Mononuclear cell (primary cell): Measurements from ENCODE around the gene PMEL. TPM values are rescaled to one million over a fixed set of nuclear protein-coding genes. Genes with fewer than 3 reads are reported as not detected.
A peak's percentile ranks its signal among the peaks of the same experiment; 100 is the strongest.
"Not testable (repeated sequence)": the region's sequence is repeated elsewhere in the genome, so short reads cannot be mapped to it uniquely, and the experiment has no call there.

Source experiments
- H3K27me3 ChIP-seq: 2 replicates; pipeline ENCODE4 v1.6.0; 2011; ENCODE audit warnings: low read length, control low read depth; ENCODE audit not compliant: insufficient read depth
- H3K4me1 ChIP-seq: 2 replicates; pipeline ENCODE4 v1.5.1; 2011; ENCODE audit warnings: mild to moderate bottlenecking, low read length, control low read depth; ENCODE audit not compliant: insufficient read depth
- H3K4me3 ChIP-seq: 2 replicates; pipeline ENCODE4 v1.5.1; 2011; ENCODE audit warnings: mild to moderate bottlenecking, low read length, moderate library complexity
- H3K9me3 ChIP-seq: 2 replicates; pipeline ENCODE4 v1.5.1; 2011; ENCODE audit warnings: low read depth, mild to moderate bottlenecking, control low read depth, low read length
- total RNA-seq: library from RNA; depleted of rRNA; stranded (reverse); fragments of >200 nt; gene quantifications from one replicate; pipeline ENCODE4 v1.2.3, GENCODE V29; 2012

Gene PMEL
- total RNA-seq, 1 donor: not detected

DNA sequence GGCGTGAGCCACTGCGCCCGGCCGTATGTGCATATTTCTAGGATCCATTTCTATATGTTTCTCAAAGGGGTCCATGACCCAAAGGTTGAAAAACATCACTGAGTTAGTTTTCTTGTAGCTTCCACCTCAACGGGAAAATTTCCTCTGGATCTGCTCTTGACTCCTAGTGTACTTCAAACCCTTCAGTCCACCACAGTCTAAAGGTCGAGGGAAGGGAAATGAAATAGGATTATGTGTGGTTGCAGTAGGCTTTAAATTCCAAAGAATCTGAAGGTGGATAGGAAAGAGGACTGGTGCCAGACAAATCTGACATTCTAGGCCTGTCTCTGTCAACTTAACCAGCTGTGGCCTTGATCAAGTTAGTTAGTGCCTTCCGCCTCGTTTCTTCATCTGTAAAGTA is 29.5 kb upstream of the PMEL start:
- Histone ChIP-seq H3K4me1 (peaks cover 24% of the 10 kb centered on the region), H3K9me3 (no peaks in the 10 kb centered on the region), H3K27me3 (no peaks in the 10 kb centered on the region), H3K4me3 (no peak overlapping the region)

GRCh38 chr12:55993230-55993853 is 27.5 kb upstream of the PMEL start:
- Histone ChIP-seq H3K4me1 (peaks cover 24% of the 10 kb centered on the region), H3K9me3 (no peaks in the 10 kb centered on the region), H3K4me3 (no peak overlapping the region), H3K27me3 (no peaks in the 10 kb centered on the region)

DNA sequence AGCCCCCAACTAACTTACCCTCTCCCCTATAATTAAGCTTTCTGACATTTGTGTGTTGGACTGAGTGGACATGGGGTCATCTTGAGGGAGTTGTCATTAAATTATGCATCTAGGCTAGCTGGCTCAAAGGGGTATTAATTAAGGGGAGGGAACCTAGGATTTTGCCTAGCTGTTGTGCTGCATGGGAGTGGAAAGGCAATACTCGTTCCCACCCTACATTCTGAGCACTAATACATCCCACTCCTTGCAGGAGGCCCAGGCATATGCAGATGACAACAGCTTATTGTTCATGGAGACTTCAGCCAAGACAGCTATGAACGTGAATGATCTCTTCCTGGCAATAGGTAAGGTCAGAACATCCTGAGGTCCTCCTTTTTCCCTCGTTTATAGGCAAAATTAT is 25.3 kb upstream of the PMEL start:
- H3K4me1 ChIP-seq: peaks cover 3% of the 10 kb centered on the region
- H3K9me3 ChIP-seq: no peaks in the 10 kb centered on the region
- no peak overlapping the region for H3K4me3 ChIP-seq
- H3K27me3 ChIP-seq: no peaks in the 10 kb centered on the region

- not testable (repeated sequence) for H3K9me3 ChIP-seq, H3K27me3 ChIP-seq, H3K4me3 ChIP-seq
- peaks cover 27% of the 10 kb centered on the region for H3K4me1 ChIP-seq
These were observed 20.1 kb upstream of the PMEL start for GRCh38 chr12:55985976-55986375.

DNA sequence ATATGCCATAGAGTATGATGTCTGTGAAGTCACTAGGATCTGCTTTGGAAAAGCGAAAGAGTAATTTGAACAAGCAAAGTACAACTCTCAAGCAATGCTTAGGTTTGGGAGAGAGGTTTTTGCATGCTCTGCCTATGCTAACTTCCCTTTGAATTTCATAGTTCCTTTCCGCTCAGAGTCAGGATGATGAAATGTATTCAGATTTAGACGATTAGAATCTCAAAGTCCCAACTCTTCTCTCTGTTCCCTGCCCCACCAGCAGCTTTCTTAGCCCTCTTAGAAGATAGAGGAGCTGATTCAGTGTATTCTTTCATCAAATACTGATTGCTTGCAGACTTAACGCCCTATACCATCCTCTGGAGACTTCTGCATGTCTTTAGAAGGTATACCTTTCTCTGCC is 19.5 kb upstream of the PMEL start:
- Histone ChIP-seq H3K27me3 (no peaks in the 10 kb centered on the region), H3K9me3 (no peaks in the 10 kb centered on the region), H3K4me3 (no peak overlapping the region), H3K4me1 (peaks cover 27% of the 10 kb centered on the region)

DNA sequence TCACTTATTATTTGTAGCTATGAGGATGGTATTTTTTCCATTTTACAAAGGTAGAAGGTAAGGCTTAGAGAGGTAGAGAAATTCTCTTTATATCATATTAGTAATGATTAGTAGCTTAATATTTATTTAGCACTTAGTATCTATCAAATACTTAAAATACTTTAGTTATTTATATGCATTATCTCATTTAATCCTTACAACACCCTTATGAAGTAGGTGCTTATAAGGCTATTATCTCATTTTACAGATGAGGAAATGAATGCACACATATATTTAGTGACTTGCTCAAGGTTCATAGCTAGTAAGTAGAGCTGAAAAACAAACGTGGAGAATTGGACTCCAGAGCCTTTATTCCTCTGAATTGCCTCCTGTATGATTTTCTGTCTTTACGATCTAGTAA is 19.0 kb upstream of the PMEL start:
- Histone ChIP-seq H3K9me3 (no peaks in the 10 kb centered on the region), H3K4me1 (peaks cover 27% of the 10 kb centered on the region), H3K27me3 (no peaks in the 10 kb centered on the region), H3K4me3 (no peak overlapping the region)

- Histone ChIP-seq H3K27me3 (no peaks in the 10 kb centered on the region), H3K9me3 (no peaks in the 10 kb centered on the region), H3K4me1 (peaks cover 28% of the 10 kb centered on the region), H3K4me3 (no peak overlapping the region)
These were observed 17.5 kb upstream of the PMEL start for GRCh38 chr12:55983232-55983842.

GRCh38 chr12:55982319-55982936 is 16.6 kb upstream of the PMEL start:
- peaks cover 36% of the 10 kb centered on the region for H3K4me1 ChIP-seq
- no peaks in the 10 kb centered on the region for H3K27me3 ChIP-seq
- H3K4me3 ChIP-seq: no peak overlapping the region
- no peaks in the 10 kb centered on the region for H3K9me3 ChIP-seq

DNA sequence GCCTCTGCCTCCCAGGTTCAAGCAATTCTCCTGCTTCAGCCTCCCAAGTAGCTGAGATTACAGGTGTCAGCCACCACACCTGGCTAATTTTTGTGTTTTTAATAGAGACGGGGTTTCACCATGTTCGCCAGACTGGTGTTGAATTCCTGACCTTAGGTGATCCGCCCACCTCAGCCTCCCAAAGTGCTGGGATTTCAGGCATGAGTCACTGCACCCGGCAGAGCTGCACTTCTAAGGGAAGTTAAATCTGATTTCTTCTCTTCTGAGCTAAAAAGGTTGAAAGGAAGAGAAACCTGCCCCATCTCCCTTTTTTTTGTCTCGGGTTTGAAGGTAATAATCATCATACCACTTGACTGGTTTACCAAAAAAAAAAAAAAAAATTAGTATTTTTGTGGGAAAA is 16.0 kb upstream of the PMEL start:
- H3K4me1 ChIP-seq: peaks cover 41% of the 10 kb centered on the region
- not testable (repeated sequence) for H3K4me3 ChIP-seq, H3K9me3 ChIP-seq, H3K27me3 ChIP-seq

- peaks cover 59% of the 10 kb centered on the region for H3K4me1 ChIP-seq
- H3K9me3 ChIP-seq: no peaks in the 10 kb centered on the region
- H3K4me3 ChIP-seq: no peak overlapping the region
- no peaks in the 10 kb centered on the region for H3K27me3 ChIP-seq
These were observed 13.2 kb upstream of the PMEL start for GRCh38 chr12:55979069-55979468.

GRCh38 chr12:55978393-55978792 is 12.6 kb upstream of the PMEL start:
- Histone ChIP-seq H3K9me3 (no peaks in the 10 kb centered on the region), H3K4me3 (no peak overlapping the region), H3K4me1 (peaks cover 53% of the 10 kb centered on the region), H3K27me3 (no peaks in the 10 kb centered on the region)

DNA sequence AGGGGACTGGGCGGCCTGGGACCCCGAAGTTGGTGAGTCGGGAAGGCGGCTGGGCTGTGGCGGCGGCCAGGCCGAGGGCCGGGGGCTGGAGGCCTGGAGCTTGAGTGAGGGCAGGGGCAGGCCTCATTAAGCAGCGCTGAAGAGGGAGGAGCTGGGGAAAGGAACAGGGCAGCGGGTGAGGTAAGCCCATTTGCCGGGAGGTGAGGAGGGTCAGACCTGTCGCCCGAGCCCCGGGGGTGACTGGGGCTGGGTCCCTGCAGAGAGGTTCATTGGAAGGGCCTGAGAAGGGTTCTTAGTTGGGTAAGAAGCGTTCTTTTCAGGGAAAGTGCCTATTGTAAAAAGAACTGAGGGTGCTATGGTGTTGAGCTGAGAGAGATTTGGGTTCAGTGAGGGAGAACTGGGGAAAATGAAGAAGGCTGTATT is 8.5 kb upstream of the PMEL start:
- Histone ChIP-seq H3K9me3 (no peaks in the 10 kb centered on the region), H3K4me3 (peak overlapping the region; percentile 85), H3K27me3 (no peaks in the 10 kb centered on the region), H3K4me1 (peaks cover 52% of the 10 kb centered on the region)

DNA sequence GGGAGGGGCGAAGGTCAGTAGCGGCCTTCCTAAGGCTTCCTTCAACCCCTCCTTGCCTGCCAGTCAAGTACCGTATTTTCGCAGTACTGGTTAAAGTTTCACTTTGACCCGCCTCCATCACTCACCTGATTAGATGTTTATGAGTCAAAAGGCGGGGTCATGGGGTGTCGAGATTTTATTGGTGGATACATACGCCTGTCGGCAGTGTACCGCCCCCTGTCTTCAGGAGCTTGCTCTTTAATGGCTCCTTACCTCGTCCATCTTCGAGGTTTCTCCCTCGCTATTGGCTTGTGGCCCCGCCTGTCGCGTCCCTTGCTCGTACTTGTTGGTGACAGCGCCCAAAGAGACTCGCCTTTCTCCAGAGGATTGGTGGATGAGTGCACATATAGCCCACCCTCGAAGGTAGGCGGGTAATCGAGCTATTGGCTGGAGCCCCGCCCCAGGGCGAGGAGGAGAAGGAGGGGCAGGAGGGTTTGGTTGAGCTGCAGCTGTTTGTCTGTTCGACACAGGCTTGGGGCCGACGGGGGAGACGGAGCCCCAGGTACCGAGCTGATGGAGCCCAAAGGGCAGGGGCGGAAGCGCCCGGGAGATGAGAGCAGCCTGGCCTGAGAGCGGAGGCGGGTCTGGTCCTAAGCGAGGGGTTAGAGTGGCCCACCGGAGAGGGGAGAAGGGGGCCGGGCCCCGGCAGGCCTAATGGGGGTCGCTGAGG is 7.9 kb upstream of the PMEL start, which contains the start of gene RAB5B:
TSS of gene RAB5B (plus strand) at position 480 of the 709 bp plus-strand sequence. CDS start 12,883 bp downstream, outside the sequence.
- Histone ChIP-seq H3K4me3 (peak within 1 kb of the TSS; percentile 85), H3K27me3 (no peaks in the 10 kb centered on the region), H3K4me1 (peaks cover 52% of the 10 kb centered on the region), H3K9me3 (no peaks in the 10 kb centered on the region)

- peaks cover 49% of the 10 kb centered on the region for H3K4me1 ChIP-seq
- H3K4me3 ChIP-seq: peak overlapping the region; percentile 85
- no peaks in the 10 kb centered on the region for H3K9me3 ChIP-seq
- H3K27me3 ChIP-seq: no peaks in the 10 kb centered on the region
These were observed 7.2 kb upstream of the PMEL start for GRCh38 chr12:55972911-55973598.

- no peaks in the 10 kb centered on the region for H3K9me3 ChIP-seq
- peaks cover 48% of the 10 kb centered on the region for H3K4me1 ChIP-seq
- H3K4me3 ChIP-seq: peak overlapping the region; percentile 85
- no peaks in the 10 kb centered on the region for H3K27me3 ChIP-seq
These were observed 6.6 kb upstream of the PMEL start for GRCh38 chr12:55972456-55972855.
